Panc1 (cell line): ENCODE measurements around the gene UBR3.

Experiments used
- POLR2AphosphoS5 ChIP-seq: IDR thresholded peaks from 2 replicates; pipeline ENCODE4 v1.6.1; 2012; ENCODE audit warnings: mild to moderate bottlenecking, low read depth, low read length, moderate library complexity
- TCF7L2 ChIP-seq: IDR thresholded peaks from 2 replicates; pipeline ENCODE4 v1.6.1; 2011; ENCODE audit warnings: mild to moderate bottlenecking, low read depth, low read length, inconsistent platforms
- TF ChIP-seq, protein P1 (sequence below): fragments of 450-650 bp; IDR thresholded peaks from 2 replicates; pipeline ENCODE4 v1.5.1; 2017; ENCODE audit warnings: mild to moderate bottlenecking
- TF ChIP-seq, protein P2 (sequence below), 2 experiments: IDR thresholded peaks; 2 replicates each; pipeline ENCODE4 v1.6.1; 2011 to 2012; ENCODE audit warnings: low read depth in 2 of 2, control low read depth in 1 of 2, low read length in 1 of 2, mild to moderate bottlenecking in 1 of 2, moderate library complexity in 1 of 2; ENCODE audit not compliant: insufficient read depth in 1 of 2

DNA sequence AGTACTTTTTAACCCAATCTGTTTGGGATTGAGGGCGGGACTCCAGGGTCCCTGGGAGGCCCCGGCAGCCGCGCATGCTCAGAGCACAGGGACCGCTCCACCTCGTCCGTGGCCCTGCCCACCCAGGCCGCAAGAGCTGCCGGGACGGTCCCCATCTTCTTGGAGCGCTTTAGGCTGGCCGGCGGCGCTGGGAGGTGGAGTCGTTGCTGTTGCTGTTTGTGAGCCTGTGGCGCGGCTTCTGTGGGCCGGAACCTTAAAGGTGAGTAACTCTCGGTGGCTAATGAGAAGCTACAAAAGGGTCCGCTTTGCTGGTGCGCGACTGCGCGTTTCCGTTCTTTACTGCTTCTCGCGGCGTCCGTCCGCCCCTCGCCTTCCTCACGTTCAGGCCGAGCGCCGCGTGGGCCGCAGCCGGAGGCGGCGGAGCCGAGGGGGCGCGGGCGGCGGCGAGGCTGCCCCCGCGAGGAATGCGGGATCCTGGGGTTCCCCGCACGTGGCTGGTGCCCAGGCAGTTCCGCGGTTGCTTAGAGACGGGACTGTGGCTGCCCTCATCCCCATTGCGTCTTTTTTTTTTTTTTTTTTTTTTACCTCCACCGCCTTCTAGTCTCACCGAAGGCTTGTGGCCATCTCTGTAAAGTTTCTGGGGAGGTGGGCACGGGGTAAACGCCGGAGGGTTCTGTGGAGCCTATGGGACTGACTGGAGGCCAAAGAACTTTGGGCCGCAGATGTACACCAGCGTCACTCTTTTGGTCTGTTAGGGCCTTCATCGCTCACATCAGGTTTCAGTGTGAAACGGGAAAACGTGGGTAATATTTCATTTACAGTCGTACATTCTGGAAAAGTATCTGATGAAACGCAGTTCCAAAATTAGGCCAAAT, 28.3 kb upstream of the UBR3 start, which contains the start of gene SSB:
- TF ChIP-seq, protein P1, sequence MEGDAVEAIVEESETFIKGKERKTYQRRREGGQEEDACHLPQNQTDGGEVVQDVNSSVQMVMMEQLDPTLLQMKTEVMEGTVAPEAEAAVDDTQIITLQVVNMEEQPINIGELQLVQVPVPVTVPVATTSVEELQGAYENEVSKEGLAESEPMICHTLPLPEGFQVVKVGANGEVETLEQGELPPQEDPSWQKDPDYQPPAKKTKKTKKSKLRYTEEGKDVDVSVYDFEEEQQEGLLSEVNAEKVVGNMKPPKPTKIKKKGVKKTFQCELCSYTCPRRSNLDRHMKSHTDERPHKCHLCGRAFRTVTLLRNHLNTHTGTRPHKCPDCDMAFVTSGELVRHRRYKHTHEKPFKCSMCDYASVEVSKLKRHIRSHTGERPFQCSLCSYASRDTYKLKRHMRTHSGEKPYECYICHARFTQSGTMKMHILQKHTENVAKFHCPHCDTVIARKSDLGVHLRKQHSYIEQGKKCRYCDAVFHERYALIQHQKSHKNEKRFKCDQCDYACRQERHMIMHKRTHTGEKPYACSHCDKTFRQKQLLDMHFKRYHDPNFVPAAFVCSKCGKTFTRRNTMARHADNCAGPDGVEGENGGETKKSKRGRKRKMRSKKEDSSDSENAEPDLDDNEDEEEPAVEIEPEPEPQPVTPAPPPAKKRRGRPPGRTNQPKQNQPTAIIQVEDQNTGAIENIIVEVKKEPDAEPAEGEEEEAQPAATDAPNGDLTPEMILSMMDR = no peak
- TF ChIP-seq, protein P2, sequence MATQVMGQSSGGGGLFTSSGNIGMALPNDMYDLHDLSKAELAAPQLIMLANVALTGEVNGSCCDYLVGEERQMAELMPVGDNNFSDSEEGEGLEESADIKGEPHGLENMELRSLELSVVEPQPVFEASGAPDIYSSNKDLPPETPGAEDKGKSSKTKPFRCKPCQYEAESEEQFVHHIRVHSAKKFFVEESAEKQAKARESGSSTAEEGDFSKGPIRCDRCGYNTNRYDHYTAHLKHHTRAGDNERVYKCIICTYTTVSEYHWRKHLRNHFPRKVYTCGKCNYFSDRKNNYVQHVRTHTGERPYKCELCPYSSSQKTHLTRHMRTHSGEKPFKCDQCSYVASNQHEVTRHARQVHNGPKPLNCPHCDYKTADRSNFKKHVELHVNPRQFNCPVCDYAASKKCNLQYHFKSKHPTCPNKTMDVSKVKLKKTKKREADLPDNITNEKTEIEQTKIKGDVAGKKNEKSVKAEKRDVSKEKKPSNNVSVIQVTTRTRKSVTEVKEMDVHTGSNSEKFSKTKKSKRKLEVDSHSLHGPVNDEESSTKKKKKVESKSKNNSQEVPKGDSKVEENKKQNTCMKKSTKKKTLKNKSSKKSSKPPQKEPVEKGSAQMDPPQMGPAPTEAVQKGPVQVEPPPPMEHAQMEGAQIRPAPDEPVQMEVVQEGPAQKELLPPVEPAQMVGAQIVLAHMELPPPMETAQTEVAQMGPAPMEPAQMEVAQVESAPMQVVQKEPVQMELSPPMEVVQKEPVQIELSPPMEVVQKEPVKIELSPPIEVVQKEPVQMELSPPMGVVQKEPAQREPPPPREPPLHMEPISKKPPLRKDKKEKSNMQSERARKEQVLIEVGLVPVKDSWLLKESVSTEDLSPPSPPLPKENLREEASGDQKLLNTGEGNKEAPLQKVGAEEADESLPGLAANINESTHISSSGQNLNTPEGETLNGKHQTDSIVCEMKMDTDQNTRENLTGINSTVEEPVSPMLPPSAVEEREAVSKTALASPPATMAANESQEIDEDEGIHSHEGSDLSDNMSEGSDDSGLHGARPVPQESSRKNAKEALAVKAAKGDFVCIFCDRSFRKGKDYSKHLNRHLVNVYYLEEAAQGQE (IDR thresholded peaks at IDR 0.05; ENCODE audit: insufficient read depth in 1 of 2, low read depth in 2 of 2, low read length in 1 of 2) = 0 out of 4 replicates have a peak, but pooled peaks of 1 of the 2 experiments have one; percentile 29
- TF ChIP-seq POLR2AphosphoS5 (peak; percentile 97), TCF7L2 (no peak)
